Neural cell (in vitro differentiated cells): ENCODE data around the gene WASHC2A.
"Not testable (repeated sequence)": the region's sequence is repeated elsewhere in the genome, so short reads cannot be mapped to it uniquely, and the experiment has no call there.

Source experiments
- EP300 ChIP-seq: fragments of 450-650 bp; conservative IDR thresholded peaks from 2 replicates; pipeline ENCODE4 v1.6.1; 2014; ENCODE audit warnings: antibody characterized with exemption, mild to moderate bottlenecking, moderate library complexity; ENCODE audit not compliant: poor library complexity, severe bottlenecking
- EZH2 ChIP-seq: fragments of 200-600, 300-800 bp; shearing (Covaris generic), sonication (generic); IDR thresholded peaks from 2 replicates; pipeline ENCODE4 v1.6.1; 2014; ENCODE audit warnings: antibody characterized with exemption, low read length, borderline replicate concordance, mild to moderate bottlenecking; ENCODE audit not compliant: insufficient read depth, poor library complexity, severe bottlenecking
- POLR2AphosphoS5 ChIP-seq: IDR thresholded peaks from 2 replicates; pipeline ENCODE4 v1.6.1; 2012
- TAF1 ChIP-seq: IDR thresholded peaks from 2 replicates; pipeline ENCODE4 v1.6.1; 2012; ENCODE audit warnings: low read depth
- TF ChIP-seq, protein P1 (sequence below): fragments of 450-650 bp; IDR thresholded peaks from 2 replicates; pipeline ENCODE4 v1.5.1; 2014; ENCODE audit warnings: antibody characterized with exemption, mild to moderate bottlenecking, moderate library complexity; ENCODE audit not compliant: poor library complexity, severe bottlenecking
- TF ChIP-seq, protein P2 (sequence below): IDR thresholded peaks from 2 replicates; pipeline ENCODE4 v1.6.1; 2012; ENCODE audit warnings: borderline replicate concordance

DNA sequence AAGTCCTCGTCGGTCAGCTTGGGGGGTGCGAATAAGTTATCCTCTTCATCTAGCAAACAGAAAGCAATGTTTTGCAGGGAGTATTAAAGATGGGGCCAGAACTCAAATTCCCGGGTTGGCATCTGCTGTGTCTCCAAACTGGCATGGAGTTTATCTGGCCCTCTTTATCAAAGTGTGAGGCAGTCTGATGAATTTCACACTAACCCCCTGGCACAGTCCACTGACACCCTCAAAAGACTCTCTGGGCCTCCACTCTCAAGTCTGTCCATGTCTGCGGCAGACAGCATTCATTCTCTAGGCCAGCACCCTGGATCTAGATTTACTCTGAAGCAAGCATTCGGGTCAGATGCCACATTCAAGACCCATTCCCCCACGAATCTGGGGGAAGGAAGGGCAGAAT, 6.2 kb upstream of the WASHC2A start:
- TF ChIP-seq, protein P1, sequence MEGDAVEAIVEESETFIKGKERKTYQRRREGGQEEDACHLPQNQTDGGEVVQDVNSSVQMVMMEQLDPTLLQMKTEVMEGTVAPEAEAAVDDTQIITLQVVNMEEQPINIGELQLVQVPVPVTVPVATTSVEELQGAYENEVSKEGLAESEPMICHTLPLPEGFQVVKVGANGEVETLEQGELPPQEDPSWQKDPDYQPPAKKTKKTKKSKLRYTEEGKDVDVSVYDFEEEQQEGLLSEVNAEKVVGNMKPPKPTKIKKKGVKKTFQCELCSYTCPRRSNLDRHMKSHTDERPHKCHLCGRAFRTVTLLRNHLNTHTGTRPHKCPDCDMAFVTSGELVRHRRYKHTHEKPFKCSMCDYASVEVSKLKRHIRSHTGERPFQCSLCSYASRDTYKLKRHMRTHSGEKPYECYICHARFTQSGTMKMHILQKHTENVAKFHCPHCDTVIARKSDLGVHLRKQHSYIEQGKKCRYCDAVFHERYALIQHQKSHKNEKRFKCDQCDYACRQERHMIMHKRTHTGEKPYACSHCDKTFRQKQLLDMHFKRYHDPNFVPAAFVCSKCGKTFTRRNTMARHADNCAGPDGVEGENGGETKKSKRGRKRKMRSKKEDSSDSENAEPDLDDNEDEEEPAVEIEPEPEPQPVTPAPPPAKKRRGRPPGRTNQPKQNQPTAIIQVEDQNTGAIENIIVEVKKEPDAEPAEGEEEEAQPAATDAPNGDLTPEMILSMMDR = not testable (repeated sequence)
- TF ChIP-seq POLR2AphosphoS5, TAF1, EZH2, EP300: not testable (repeated sequence)
- TF ChIP-seq, protein P2, sequence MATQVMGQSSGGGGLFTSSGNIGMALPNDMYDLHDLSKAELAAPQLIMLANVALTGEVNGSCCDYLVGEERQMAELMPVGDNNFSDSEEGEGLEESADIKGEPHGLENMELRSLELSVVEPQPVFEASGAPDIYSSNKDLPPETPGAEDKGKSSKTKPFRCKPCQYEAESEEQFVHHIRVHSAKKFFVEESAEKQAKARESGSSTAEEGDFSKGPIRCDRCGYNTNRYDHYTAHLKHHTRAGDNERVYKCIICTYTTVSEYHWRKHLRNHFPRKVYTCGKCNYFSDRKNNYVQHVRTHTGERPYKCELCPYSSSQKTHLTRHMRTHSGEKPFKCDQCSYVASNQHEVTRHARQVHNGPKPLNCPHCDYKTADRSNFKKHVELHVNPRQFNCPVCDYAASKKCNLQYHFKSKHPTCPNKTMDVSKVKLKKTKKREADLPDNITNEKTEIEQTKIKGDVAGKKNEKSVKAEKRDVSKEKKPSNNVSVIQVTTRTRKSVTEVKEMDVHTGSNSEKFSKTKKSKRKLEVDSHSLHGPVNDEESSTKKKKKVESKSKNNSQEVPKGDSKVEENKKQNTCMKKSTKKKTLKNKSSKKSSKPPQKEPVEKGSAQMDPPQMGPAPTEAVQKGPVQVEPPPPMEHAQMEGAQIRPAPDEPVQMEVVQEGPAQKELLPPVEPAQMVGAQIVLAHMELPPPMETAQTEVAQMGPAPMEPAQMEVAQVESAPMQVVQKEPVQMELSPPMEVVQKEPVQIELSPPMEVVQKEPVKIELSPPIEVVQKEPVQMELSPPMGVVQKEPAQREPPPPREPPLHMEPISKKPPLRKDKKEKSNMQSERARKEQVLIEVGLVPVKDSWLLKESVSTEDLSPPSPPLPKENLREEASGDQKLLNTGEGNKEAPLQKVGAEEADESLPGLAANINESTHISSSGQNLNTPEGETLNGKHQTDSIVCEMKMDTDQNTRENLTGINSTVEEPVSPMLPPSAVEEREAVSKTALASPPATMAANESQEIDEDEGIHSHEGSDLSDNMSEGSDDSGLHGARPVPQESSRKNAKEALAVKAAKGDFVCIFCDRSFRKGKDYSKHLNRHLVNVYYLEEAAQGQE = not testable (repeated sequence)
